ENCODE data around the gene RALBP1.

The RALBP1 gene

GRCh38 chr18:9507565-9508088 lies 32.3 kb downstream of the RALBP1 start:
- DNase-seq (ENCODE audit: low read depth in 2 of 3, low spot score in 1 of 3): no peak

- DNase-seq (ENCODE audit: low read depth in 2 of 3, low spot score in 1 of 3): no peak
These were observed 33.2 kb downstream of the RALBP1 start for GRCh38 chr18:9508446-9509025.

GRCh38 chr18:9513971-9514512 lies 38.7 kb downstream of the RALBP1 start:
- DNase-seq (ENCODE audit: low read depth in 2 of 3, low spot score in 1 of 3): no peak

GRCh38 chr18:9516437-9517064 lies 41.2 kb downstream of the RALBP1 start:
- DNase-seq (ENCODE audit: low read depth in 2 of 3, low spot score in 1 of 3): peak in 1 of 3 donors; percentile 26

- DNase-seq (ENCODE audit: low read depth in 2 of 3, low spot score in 1 of 3): no peak
These were observed 42.6 kb downstream of the RALBP1 start for GRCh38 chr18:9517869-9518268.

GRCh38 chr18:9519399-9519798 lies 44.1 kb downstream of the RALBP1 start:
- no peak for DNase-seq (ENCODE audit: low read depth in 2 of 3, low spot score in 1 of 3)

GRCh38 chr18:9520666-9521065 lies 45.4 kb downstream of the RALBP1 start:
- no peak for DNase-seq (ENCODE audit: low read depth in 2 of 3, low spot score in 1 of 3)

GRCh38 chr18:9521770-9522169 lies 46.5 kb downstream of the RALBP1 start:
- DNase-seq (ENCODE audit: low read depth in 2 of 3, low spot score in 1 of 3): no peak

- DNase-seq (ENCODE audit: low read depth in 2 of 3, low spot score in 1 of 3): no peak
These were observed 47.6 kb downstream of the RALBP1 start for GRCh38 chr18:9522952-9523351.

GRCh38 chr18:9526458-9526857 lies 51.1 kb downstream of the RALBP1 start:
- no peak for DNase-seq (ENCODE audit: low read depth in 2 of 3, low spot score in 1 of 3)

- DNase-seq (ENCODE audit: low read depth in 2 of 3, low spot score in 1 of 3): no peak
These were observed 55.1 kb downstream of the RALBP1 start for GRCh38 chr18:9530226-9531009.

- DNase-seq (ENCODE audit: low read depth in 2 of 3, low spot score in 1 of 3): no peak
These were observed 56.6 kb downstream of the RALBP1 start for GRCh38 chr18:9531791-9532410.

GRCh38 chr18:9534844-9535243 lies 59.5 kb downstream of the RALBP1 start:
- no peak for DNase-seq (ENCODE audit: low read depth in 2 of 3, low spot score in 1 of 3)

- DNase-seq (ENCODE audit: low read depth in 2 of 3, low spot score in 1 of 3): no peak
These were observed 60.2 kb downstream of the RALBP1 start for GRCh38 chr18:9535430-9535991.

GRCh38 chr18:9536354-9537152 lies 61.2 kb downstream of the RALBP1 start:
- DNase-seq (ENCODE audit: low read depth in 2 of 3, low spot score in 1 of 3): no peak

GRCh38 chr18:9537677-9538076 lies 62.4 kb downstream of the RALBP1 start:
- no peak for DNase-seq (ENCODE audit: low read depth in 2 of 3, low spot score in 1 of 3)

GRCh38 chr18:9539283-9539682 lies 64.0 kb downstream of the RALBP1 start:
- DNase-seq (ENCODE audit: low read depth in 2 of 3, low spot score in 1 of 3): no peak

GRCh38 chr18:9539938-9540337 lies 64.6 kb downstream of the RALBP1 start:
- DNase-seq (ENCODE audit: low read depth in 2 of 3, low spot score in 1 of 3): no peak

- DNase-seq (ENCODE audit: low read depth in 2 of 3, low spot score in 1 of 3): no peak
These were observed 67.6 kb downstream of the RALBP1 start for GRCh38 chr18:9542924-9543323.

GRCh38 chr18:9545029-9545428 lies 69.7 kb downstream of the RALBP1 start:
- no peak for DNase-seq (ENCODE audit: low read depth in 2 of 3, low spot score in 1 of 3)
